GM12801 (cell line): ENCODE data around the gene ZNF500.

Experiments used
- TF ChIP-seq, protein P1 (sequence below): IDR thresholded peaks from one replicate; pipeline ENCODE4 v1.5.1; 2011; ENCODE audit warnings: control low read depth; ENCODE audit not compliant: insufficient read length; ENCODE audit errors: extremely low read depth

ZNF500 gene

GRCh38 chr16:4745274-4745569 is 21.7 kb downstream of the ZNF500 start:
- TF ChIP-seq, protein P1, sequence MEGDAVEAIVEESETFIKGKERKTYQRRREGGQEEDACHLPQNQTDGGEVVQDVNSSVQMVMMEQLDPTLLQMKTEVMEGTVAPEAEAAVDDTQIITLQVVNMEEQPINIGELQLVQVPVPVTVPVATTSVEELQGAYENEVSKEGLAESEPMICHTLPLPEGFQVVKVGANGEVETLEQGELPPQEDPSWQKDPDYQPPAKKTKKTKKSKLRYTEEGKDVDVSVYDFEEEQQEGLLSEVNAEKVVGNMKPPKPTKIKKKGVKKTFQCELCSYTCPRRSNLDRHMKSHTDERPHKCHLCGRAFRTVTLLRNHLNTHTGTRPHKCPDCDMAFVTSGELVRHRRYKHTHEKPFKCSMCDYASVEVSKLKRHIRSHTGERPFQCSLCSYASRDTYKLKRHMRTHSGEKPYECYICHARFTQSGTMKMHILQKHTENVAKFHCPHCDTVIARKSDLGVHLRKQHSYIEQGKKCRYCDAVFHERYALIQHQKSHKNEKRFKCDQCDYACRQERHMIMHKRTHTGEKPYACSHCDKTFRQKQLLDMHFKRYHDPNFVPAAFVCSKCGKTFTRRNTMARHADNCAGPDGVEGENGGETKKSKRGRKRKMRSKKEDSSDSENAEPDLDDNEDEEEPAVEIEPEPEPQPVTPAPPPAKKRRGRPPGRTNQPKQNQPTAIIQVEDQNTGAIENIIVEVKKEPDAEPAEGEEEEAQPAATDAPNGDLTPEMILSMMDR = no peak

DNA sequence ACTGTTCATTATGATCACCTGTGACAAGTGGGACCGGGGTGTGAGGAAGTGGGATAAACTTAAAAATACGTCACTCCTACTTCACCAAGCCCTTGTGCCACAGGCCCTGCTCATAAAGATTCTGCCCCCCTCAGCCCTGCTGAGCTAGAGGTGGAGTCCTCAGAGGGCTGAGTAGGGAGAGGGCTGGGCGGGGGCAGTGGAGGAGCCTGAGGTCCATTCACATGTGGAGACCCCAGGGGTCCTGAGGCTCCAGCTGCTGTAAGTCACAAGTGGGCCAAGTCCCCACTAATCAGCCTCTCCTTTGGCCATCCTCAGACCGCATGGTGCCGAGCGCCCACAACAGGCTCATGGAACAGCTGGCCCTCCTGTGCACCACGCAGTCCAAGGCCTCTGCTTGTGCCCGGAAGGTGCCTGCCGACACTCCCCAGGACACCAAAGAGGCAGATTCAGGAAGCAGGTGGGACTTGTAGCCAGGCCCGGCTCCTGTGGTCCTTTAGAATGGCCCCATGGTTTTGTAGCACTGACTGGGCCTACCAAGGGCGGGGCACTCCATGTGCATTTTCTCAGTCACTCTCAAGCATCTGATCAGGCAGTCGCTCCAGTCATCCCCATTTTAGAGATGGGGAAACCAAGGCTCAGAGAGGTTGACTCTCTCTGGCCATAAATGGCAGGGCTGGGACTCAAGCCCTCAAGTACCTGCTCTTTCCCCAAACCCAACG is 22.2 kb downstream of the ZNF500 start:
- TF ChIP-seq, protein P1 = no peak

DNA sequence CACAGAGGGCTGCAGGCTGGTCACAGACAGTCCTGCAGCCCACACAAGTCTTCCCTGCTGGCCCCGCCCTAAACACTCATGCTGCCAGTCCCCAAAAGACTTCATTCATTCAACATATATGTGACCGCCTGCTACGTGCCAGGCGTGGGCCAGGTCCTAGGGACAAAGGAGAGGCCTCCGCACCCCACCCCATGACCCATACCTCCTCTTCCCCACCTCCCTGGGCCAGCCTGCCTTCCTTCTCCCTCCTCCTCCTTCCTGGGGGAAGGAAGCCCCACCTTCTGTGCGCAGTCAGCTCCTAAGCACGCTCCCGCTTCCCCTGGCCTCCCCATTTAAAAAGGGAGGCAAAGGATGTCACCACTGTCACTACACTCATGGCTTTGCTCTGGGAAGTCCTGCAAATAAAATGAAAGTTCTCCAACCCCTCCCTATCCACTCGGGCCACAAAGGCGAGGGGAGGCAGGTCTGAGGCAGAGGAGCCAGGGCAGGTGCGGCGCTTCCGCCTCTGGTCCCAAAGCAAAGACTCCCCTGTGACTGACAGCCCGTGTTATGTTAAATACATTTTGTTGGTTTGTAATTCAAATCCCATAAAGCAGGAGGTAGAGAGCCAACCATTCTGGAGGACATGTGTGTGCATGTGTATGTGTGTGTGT is 23.6 kb downstream of the ZNF500 start:
- TF ChIP-seq, protein P1 = no peak

GRCh38 chr16:4737545-4737944 is 29.4 kb downstream of the ZNF500 start:
- TF ChIP-seq, protein P1 = no peak

DNA sequence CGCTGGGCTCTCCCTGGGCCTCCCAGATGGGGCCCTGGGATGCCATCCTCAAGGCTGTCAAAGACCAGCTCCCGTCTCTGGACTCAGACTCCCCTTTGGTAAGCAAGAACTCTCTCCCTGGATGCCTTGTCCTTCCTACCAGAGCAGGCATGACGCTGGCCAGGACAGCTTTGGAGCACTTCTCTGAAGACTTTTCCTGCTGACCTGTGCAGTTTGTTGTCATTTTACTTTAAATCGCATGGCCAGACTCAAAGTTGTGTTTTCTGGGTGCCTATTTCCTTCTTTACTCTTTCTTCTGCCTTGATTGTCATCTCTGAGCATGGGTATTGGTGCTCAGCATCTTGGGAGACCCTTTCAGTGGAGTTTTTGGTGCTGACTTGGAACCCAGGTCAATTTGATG is 30.4 kb downstream of the ZNF500 start:
- TF ChIP-seq, protein P1 = no peak

DNA sequence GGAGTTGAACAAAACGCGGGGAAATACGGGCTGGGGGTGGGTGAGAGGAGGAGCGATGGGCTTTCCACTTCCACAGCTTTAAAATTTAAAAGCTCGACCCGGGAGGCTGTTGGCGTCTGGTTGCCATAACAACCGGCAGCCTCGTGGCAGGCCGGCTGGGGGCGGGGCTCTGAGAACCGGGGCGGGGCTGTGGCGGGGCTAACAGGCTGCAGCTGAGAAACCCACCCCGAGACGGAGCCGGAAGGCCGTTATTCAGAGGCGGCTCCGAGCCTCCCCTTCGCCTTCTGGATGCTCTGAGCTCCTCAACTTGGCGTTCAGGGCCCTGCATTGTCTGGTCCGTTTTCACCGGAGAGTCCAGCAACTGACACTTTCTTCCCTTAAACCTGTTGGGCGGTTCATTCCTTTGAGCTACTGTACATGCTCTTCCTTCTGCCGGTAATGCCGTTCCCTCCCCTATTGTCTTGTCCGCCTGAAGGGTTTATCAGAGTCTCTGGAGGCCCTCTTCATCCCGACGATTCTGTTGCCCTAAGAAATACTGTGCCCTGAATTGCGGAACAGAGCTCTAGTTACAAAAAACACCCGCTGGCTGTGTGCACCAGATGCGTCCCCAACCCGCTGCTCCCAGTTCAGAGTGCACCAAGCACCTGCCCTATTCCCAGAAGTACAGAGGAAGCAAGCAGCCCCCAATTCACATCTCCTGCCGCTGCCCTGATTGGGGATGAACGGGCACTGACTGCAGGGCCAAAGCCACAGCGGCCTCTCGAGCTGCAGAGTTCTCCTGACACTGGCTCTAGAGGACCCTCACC is 32.0 kb downstream of the ZNF500 start:
- TF ChIP-seq, protein P1 = no peak

DNA sequence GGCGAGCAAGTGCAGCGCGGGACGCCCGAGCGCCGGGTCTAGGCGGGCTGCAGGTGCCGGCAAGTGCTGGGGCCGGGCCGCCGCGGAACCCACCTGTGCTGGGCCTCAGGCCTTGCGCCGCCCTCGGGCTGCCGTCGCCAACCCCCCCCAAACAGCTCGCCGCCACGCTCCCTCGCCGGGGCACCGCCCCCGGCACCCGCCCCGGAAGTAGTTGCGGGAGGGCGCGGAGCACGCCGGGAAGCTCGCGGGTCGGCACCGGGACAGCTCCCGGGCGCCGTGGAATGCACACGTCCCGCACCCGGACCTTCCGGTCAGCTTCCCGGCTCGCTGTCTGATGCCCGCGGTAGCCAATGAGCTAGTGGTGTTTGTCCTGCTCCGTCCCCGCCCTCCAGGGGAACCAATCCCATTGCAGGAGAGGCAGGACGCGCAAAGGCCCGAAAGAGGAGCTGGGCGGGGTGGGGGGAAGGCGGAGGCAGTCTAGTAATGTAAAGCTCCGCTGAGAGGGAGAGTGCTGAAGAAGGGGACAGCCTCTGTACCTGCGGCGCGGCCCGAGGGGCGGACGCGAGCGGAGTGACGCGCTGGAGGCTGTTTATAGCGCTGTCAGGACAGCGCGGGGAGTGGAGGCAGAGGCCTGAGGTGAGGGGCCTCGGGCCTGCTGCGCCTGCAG is 32.8 kb downstream of the ZNF500 start, which contains the start of the genes ANKS3 and DNAAF8:
Gene ANKS3 (minus strand): TSS at position 209 of the 667 bp plus-strand sequence. CDS start 4,122 bp downstream, outside the sequence.
Gene DNAAF8 (plus strand): TSS at position 475 of the 667 bp plus-strand sequence. CDS start 1,978 bp downstream, outside the sequence.
- TF ChIP-seq, protein P1 = no peak
